ENCODE data around the gene CA4. TPM values are rescaled to one million over a fixed set of nuclear protein-coding genes. Genes with fewer than 3 reads are reported as not detected.

The CA4 gene
- total RNA-seq, 1 experiment from 2014 or later = 6.7 TPM

- TF ChIP-seq ZNF232 (CRISPR knock-in tag; IDR thresholded peaks at IDR 0.05) = no peak
- TF ChIP-seq, protein P1, sequence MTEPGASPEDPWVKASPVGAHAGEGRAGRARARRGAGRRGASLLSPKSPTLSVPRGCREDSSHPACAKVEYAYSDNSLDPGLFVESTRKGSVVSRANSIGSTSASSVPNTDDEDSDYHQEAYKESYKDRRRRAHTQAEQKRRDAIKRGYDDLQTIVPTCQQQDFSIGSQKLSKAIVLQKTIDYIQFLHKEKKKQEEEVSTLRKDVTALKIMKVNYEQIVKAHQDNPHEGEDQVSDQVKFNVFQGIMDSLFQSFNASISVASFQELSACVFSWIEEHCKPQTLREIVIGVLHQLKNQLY (CRISPR knock-in tag; IDR thresholded peaks at IDR 0.05) = no peak
- TF ChIP-seq ZNF121 (CRISPR knock-in tag; IDR thresholded peaks at IDR 0.05) = peak; percentile 61; the same call in 1 of the 2 replicates
- TF ChIP-seq HMGA2 (CRISPR knock-in tag; IDR thresholded peaks at IDR 0.05) = no peak
- DNase-seq (ENCODE audit: low spot score) (no peak), ATAC-seq (peak; percentile 27)
- no peaks in the 10 kb centered on the region for H3K27me3 Mint-ChIP-seq (ENCODE audit: low read depth)
- ChIA-PET POLR2A (no interaction called here), CTCF (interaction anchor here (0.7 to 1.6 kb wide), 7 partner anchors 8 to 474 kb away, joined by 3 to 8 read pairs (median 5); partner anchors contain the start of gene CA4)
- H3K27ac Mint-ChIP-seq = peak overlapping the region; percentile 65; the same call in 1 of the 2 replicates
- H3K4me3 Mint-ChIP-seq = no peak overlapping the region
- H3K9me3 Mint-ChIP-seq = no peaks in the 10 kb centered on the region
- H3K36me3 Mint-ChIP-seq = no peaks in the 10 kb centered on the region
- peaks cover 59% of the 10 kb centered on the region for H3K4me1 Mint-ChIP-seq
Observed at GRCh38 chr17:60163108-60163784, 13.5 kb downstream of the CA4 start.

GRCh38 chr17:60164164-60164563, 14.4 kb downstream of the CA4 start:
- Mint-ChIP-seq H3K36me3 (no peaks in the 10 kb centered on the region), H3K4me1 (peaks cover 50% of the 10 kb centered on the region), H3K9me3 (no peaks in the 10 kb centered on the region), H3K27ac (no peak overlapping the region), H3K27me3 (ENCODE audit: low read depth) (no peaks in the 10 kb centered on the region), H3K4me3 (no peak overlapping the region)
- no peak for ATAC-seq
- no peak for DNase-seq (ENCODE audit: low spot score)
- ChIA-PET CTCF (interaction anchor here (1.0 to 1.4 kb wide), 2 partner anchors 13 to 23 kb away, joined by 4 to 7 read pairs; partner anchors contain the start of gene CA4), POLR2A (no interaction called here)
- no peak for TF ChIP-seq TCF7 (CRISPR knock-in tag; IDR thresholded peaks at IDR 0.05; ENCODE audit: low read depth)
- no peak for TF ChIP-seq ESRRA (CRISPR knock-in tag; IDR thresholded peaks at IDR 0.05; ENCODE audit: borderline replicate concordance)
- no peak for TF ChIP-seq NFATC4 (CRISPR knock-in tag; IDR thresholded peaks at IDR 0.05)
- TF ChIP-seq, protein P2, sequence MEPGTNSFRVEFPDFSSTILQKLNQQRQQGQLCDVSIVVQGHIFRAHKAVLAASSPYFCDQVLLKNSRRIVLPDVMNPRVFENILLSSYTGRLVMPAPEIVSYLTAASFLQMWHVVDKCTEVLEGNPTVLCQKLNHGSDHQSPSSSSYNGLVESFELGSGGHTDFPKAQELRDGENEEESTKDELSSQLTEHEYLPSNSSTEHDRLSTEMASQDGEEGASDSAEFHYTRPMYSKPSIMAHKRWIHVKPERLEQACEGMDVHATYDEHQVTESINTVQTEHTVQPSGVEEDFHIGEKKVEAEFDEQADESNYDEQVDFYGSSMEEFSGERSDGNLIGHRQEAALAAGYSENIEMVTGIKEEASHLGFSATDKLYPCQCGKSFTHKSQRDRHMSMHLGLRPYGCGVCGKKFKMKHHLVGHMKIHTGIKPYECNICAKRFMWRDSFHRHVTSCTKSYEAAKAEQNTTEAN (CRISPR knock-in tag; IDR thresholded peaks at IDR 0.05) = no peak
- TF ChIP-seq TEAD4 (CRISPR knock-in tag; IDR thresholded peaks at IDR 0.05) = no peak
- no peak for TF ChIP-seq ETV6 (CRISPR knock-in tag; IDR thresholded peaks at IDR 0.05)
- TF ChIP-seq GTF2I (CRISPR knock-in tag; conservative IDR thresholded peaks at IDR 0.05) = no peak
- TF ChIP-seq, protein P1 (CRISPR knock-in tag; IDR thresholded peaks at IDR 0.05) = no peak
- no peak for TF ChIP-seq ZNF232 (CRISPR knock-in tag; IDR thresholded peaks at IDR 0.05)
- TF ChIP-seq OVOL2 (CRISPR knock-in tag; IDR thresholded peaks at IDR 0.05; ENCODE audit: borderline replicate concordance) = no peak
- no peak for TF ChIP-seq FOXK1 (CRISPR knock-in tag; IDR thresholded peaks at IDR 0.05)
- TF ChIP-seq NR3C1 (CRISPR knock-in tag; conservative IDR thresholded peaks at IDR 0.05; ENCODE audit: low read depth) = no peak
- no peak for TF ChIP-seq FOXP1 (CRISPR knock-in tag; IDR thresholded peaks at IDR 0.05; ENCODE audit: borderline replicate concordance)
- TF ChIP-seq, protein P3, sequence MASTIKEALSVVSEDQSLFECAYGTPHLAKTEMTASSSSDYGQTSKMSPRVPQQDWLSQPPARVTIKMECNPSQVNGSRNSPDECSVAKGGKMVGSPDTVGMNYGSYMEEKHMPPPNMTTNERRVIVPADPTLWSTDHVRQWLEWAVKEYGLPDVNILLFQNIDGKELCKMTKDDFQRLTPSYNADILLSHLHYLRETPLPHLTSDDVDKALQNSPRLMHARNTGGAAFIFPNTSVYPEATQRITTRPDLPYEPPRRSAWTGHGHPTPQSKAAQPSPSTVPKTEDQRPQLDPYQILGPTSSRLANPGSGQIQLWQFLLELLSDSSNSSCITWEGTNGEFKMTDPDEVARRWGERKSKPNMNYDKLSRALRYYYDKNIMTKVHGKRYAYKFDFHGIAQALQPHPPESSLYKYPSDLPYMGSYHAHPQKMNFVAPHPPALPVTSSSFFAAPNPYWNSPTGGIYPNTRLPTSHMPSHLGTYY (CRISPR knock-in tag; IDR thresholded peaks at IDR 0.05) = no peak

DNA sequence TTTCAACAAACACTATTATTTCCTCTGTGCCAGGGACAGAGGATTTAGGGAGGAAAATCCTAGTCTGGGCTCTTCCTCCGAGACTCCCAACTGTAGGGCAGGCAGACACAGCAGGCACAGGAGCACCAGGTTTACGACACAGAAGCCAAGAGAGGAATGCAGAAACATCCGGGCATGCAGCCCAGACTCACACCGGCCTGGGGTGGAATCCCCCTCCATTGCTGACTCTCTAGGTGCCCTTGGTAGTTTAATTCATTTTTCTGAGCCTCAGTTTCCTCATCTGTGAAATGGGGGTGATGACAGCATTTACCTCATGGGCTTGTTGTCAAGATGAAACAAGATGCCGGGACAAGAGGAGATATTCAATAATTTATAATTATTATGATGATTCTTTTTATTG, 14.9 kb downstream of the CA4 start:
- ChIA-PET CTCF (no interaction called here), POLR2A (no interaction called here)
- H3K9me3 Mint-ChIP-seq = no peaks in the 10 kb centered on the region
- H3K4me1 Mint-ChIP-seq = peaks cover 47% of the 10 kb centered on the region
- no peaks in the 10 kb centered on the region for H3K27me3 Mint-ChIP-seq (ENCODE audit: low read depth)
- H3K36me3 Mint-ChIP-seq = no peaks in the 10 kb centered on the region
- H3K27ac Mint-ChIP-seq = no peak overlapping the region
- no peak overlapping the region for H3K4me3 Mint-ChIP-seq
- no peak for ATAC-seq
- DNase-seq (ENCODE audit: low spot score) = no peak
- TF ChIP-seq, protein P4, sequence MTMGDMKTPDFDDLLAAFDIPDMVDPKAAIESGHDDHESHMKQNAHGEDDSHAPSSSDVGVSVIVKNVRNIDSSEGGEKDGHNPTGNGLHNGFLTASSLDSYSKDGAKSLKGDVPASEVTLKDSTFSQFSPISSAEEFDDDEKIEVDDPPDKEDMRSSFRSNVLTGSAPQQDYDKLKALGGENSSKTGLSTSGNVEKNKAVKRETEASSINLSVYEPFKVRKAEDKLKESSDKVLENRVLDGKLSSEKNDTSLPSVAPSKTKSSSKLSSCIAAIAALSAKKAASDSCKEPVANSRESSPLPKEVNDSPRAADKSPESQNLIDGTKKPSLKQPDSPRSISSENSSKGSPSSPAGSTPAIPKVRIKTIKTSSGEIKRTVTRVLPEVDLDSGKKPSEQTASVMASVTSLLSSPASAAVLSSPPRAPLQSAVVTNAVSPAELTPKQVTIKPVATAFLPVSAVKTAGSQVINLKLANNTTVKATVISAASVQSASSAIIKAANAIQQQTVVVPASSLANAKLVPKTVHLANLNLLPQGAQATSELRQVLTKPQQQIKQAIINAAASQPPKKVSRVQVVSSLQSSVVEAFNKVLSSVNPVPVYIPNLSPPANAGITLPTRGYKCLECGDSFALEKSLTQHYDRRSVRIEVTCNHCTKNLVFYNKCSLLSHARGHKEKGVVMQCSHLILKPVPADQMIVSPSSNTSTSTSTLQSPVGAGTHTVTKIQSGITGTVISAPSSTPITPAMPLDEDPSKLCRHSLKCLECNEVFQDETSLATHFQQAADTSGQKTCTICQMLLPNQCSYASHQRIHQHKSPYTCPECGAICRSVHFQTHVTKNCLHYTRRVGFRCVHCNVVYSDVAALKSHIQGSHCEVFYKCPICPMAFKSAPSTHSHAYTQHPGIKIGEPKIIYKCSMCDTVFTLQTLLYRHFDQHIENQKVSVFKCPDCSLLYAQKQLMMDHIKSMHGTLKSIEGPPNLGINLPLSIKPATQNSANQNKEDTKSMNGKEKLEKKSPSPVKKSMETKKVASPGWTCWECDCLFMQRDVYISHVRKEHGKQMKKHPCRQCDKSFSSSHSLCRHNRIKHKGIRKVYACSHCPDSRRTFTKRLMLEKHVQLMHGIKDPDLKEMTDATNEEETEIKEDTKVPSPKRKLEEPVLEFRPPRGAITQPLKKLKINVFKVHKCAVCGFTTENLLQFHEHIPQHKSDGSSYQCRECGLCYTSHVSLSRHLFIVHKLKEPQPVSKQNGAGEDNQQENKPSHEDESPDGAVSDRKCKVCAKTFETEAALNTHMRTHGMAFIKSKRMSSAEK (CRISPR knock-in tag; IDR thresholded peaks at IDR 0.05; ENCODE audit: borderline replicate concordance) = no peak
- TF ChIP-seq CBFB (CRISPR knock-in tag; IDR thresholded peaks at IDR 0.05; ENCODE audit: low read depth) (no peak), GABPB1 (CRISPR knock-in tag; IDR thresholded peaks at IDR 0.05) (no peak), ZNF317 (CRISPR knock-in tag; IDR thresholded peaks at IDR 0.05; ENCODE audit: borderline replicate concordance, low read depth) (no peak), ZNF671 (CRISPR knock-in tag; IDR thresholded peaks at IDR 0.05) (no peak)
- TF ChIP-seq, protein P2 (CRISPR knock-in tag; IDR thresholded peaks at IDR 0.05) = no peak
